C4-2B (cell line): Measurements from ENCODE around the gene USP17L12.
"Not testable (repeated sequence)": the region's sequence is repeated elsewhere in the genome, so short reads cannot be mapped to it uniquely, and the experiment has no call there.

Experiments used
- CTCF ChIP-seq: fragments of 450-650 bp; conservative IDR thresholded peaks from 2 replicates; pipeline ENCODE4 v1.5.1; 2017; ENCODE audit warnings: mild to moderate bottlenecking
- ZFX ChIP-seq: fragments of 450-650 bp; IDR thresholded peaks from 2 replicates; pipeline ENCODE4 v1.6.1; 2017

- TF ChIP-seq CTCF, ZFX: not testable (repeated sequence)
Observed at GRCh38 chr4:9262572-9262971, 42.6 kb downstream of the USP17L12 start, which contains the start of gene USP17L21.
